Chondrocyte (in vitro differentiated cells): ENCODE data around the gene SLC25A25. TPM values are rescaled to one million over a fixed set of nuclear protein-coding genes. Genes with fewer than 3 reads are reported as not detected.

ENCODE experiments used
- DNase-seq: peaks from one replicate; pipeline ENCODE4 v3.0.0; 2021; ENCODE audit warnings: mixed read lengths, low spot score
- H3K27ac Mint-ChIP-seq: one replicate; pipeline ENCODE4 v1.8.0; 2021; ENCODE audit warnings: mild to moderate bottlenecking, moderate library complexity, mixed read lengths; ENCODE audit not compliant: unreplicated experiment
- H3K27me3 Mint-ChIP-seq: 2 replicates; pipeline ENCODE4 v1.8.0; 2021; ENCODE audit warnings: low read depth, mixed read lengths
- H3K36me3 Mint-ChIP-seq: 2 replicates; pipeline ENCODE4 v1.8.0; 2021; ENCODE audit warnings: low read depth, mixed read lengths
- H3K4me1 Mint-ChIP-seq: 2 replicates; pipeline ENCODE4 v1.8.0; 2021; ENCODE audit warnings: low read depth, mild to moderate bottlenecking, mixed read lengths
- H3K4me3 Mint-ChIP-seq: one replicate; pipeline ENCODE4 v1.8.0; 2021; ENCODE audit warnings: mild to moderate bottlenecking, moderate library complexity, mixed read lengths; ENCODE audit not compliant: unreplicated experiment
- H3K9me3 Mint-ChIP-seq: 2 replicates; pipeline ENCODE4 v1.8.0; 2021; ENCODE audit warnings: low read depth, mixed read lengths
- CTCF ChIP-seq: fragments of 200-600 bp; sonication (generic); IDR thresholded peaks from 2 replicates; pipeline ENCODE4 v1.5.0; 2021; ENCODE audit warnings: antibody characterized with exemption, mild to moderate bottlenecking, moderate library complexity
- total RNA-seq: library from RNA; stranded (reverse); gene quantifications from 3 replicates; pipeline ENCODE4 v1.2.1, GENCODE V29; 2021

SLC25A25 gene
- total RNA-seq, 1 donor from 2014 or later, result 17.6 TPM

DNA sequence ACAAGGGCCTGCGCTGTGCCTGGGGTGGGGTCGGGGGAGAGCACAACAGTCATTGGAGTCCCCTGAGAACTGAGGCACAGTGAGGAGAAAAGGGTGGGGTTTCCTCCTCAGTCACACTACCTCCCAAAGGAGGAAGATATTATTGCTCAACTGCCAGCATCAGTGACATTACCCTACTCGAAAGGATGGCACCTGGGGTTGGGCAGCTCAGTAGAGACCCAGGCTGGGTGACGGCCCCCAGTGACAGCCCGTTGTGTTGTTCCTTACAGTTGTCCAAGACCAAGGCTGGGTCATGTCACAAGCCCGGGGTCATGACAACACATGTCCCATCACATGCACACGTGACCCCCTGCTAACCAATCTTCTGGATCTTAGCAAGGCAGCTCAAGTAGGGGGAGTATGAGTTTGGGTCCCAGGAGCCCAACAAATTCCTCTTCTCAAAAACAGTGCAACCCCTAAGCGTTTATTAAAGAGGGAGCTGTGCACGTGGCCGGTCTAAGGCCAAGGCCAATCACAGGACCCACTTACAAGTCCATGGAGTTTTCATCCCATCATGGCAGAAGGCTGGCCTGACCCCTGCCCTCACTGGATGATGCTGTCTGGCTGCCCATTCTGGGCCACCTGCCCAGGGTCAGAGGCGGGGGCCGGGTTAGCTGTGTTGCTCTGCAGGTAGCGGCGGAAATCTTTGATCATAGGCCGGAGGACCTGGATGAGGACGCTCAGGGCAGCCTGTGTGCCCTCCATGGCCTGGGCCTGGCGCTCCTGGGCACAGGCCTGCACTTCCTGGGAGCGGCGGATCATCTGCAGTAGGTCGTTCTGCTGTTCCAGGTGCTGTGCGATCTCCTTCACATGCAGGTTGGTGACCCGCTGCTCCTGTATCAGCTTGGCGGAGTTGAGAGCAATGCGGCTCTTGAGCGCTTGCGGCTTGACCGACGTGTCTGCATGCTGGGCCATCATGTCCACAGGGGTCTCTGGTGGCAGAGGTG lies 4.9 kb upstream of the SLC25A25 start:
- Mint-ChIP-seq H3K27me3 (no peaks in the 10 kb centered on the region), H3K9me3 (no peaks in the 10 kb centered on the region), H3K4me3 (no peak overlapping the region), H3K36me3 (peaks cover 6% of the 10 kb centered on the region), H3K27ac (no peak overlapping the region), H3K4me1 (peaks cover 13% of the 10 kb centered on the region)
- no peak for DNase-seq
- no peak for TF ChIP-seq CTCF

GRCh38 chr9:128065907-128066712 lies 1.9 kb upstream of the SLC25A25 start:
- Mint-ChIP-seq H3K9me3 (no peaks in the 10 kb centered on the region), H3K27me3 (no peaks in the 10 kb centered on the region), H3K27ac (peak overlapping the region; percentile 3), H3K4me3 (no peak overlapping the region), H3K4me1 (peaks cover 30% of the 10 kb centered on the region), H3K36me3 (peaks cover 5% of the 10 kb centered on the region)
- no peak for DNase-seq
- no peak for TF ChIP-seq CTCF

- TF ChIP-seq CTCF, result no peak
- Mint-ChIP-seq H3K27ac (peak within 1 kb of the TSS; percentile 3), H3K9me3 (no peaks in the 10 kb centered on the region), H3K4me1 (peaks cover 35% of the 10 kb centered on the region), H3K4me3 (peak within 1 kb of the TSS; percentile 95), H3K36me3 (peaks cover 4% of the 10 kb centered on the region), H3K27me3 (no peaks in the 10 kb centered on the region)
- peak; percentile 99 for DNase-seq
Observed at GRCh38 chr9:128066713-128067644, 1.1 kb upstream of the SLC25A25 start, which contains the start of gene NAIF1. Gene NAIF1 (minus strand): TSS chr9:128067320. CDS start chr9:128067101, 219 bp downstream.

DNA sequence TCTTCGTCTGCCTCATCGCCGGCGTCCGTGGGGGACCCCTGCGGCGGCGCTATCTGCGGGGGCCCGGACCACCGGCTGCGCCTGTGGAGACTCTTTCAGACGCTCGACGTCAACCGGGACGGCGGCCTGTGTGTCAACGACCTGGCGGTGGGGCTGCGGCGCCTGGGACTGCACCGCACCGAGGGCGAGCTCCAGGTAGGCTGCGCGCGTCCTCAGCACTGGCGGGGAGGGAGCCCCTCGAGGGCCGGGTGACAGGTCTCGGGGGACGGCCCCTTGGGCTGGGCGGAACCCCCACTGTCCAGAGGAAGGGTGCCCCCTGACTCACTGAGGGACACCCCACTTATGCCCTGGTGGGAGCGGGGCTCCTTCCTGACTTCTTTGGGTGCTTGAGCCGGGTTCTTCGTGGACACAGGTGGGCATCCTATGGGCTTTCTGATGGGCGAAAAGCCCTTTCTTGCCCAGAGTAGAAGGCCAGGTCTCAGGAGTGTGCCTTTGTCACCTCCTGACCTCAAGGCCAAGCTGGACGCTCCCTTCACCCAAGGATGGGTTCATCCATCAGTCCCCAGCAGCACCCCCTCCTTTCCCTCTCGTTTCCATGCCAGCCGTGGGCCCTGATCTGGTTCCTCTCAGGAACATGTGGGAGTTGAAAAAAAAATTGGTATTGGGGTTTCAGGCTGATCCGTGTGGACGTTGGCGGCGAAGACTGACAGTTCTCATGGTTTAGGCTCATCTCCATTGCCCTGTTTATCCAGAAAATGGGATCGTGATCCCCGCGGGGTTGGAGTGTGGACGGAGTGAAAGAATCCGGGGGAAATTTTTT lies 564 bp downstream of the SLC25A25 start:
- no peaks in the 10 kb centered on the region for H3K9me3 Mint-ChIP-seq
- H3K27ac Mint-ChIP-seq, result peak overlapping the region; percentile 98
- DNase-seq, result no peak
- no peaks in the 10 kb centered on the region for H3K36me3 Mint-ChIP-seq
- no peak for TF ChIP-seq CTCF
- H3K4me3 Mint-ChIP-seq, result peak overlapping the region; percentile 95
- no peaks in the 10 kb centered on the region for H3K27me3 Mint-ChIP-seq
- H3K4me1 Mint-ChIP-seq, result peaks cover 51% of the 10 kb centered on the region
